ENCODE results near the gene BACH2. TPM values are rescaled to one million over a fixed set of nuclear protein-coding genes. Genes with fewer than 3 reads are reported as not detected.

Gene BACH2
- total and polyA plus RNA-seq, 2 of the 4 experiments (the other 2 are of a cell fraction): 1.3 to 1.4 TPM

GRCh38 chr6:89954721-89955148, 341.9 kb downstream of the BACH2 start:
- Histone ChIP-seq H3K4me3 (ENCODE audit: insufficient read depth, low read depth, low read length) (no peak overlapping the region), H3K23ac (ENCODE audit: low read depth, low read length) (peak overlapping the region; percentile 48; the same call in 1 of the 2 replicates), H3K9me1 (ENCODE audit: insufficient read depth, low read length) (no peaks in the 10 kb centered on the region; the same call in 1 of the 2 replicates), H2BK20ac (ENCODE audit: low read depth, low read length) (0 out of 2 replicates have a peak overlapping the region, but pooled peaks have one; percentile 40), H3K56ac (ENCODE audit: extremely low read depth, insufficient read depth, low read length) (no peak overlapping the region), H3K4me2 (ENCODE audit: low read depth, low read length) (no peak overlapping the region), H3K4ac (ENCODE audit: low read depth, low read length) (0 out of 2 replicates have a peak overlapping the region, but pooled peaks have one; percentile 21), H3K14ac (replicated peaks; ENCODE audit: low read depth, low read length) (no peak overlapping the region), H2AK5ac (ENCODE audit: low read depth, low read length) (no peak overlapping the region), H4K91ac (ENCODE audit: insufficient read depth, low read depth, low read length) (no peak overlapping the region), H4K20me1 (ENCODE audit: insufficient read depth, low read length) (no peaks in the 10 kb centered on the region), H3K9ac (ENCODE audit: low read depth, low read length) (no peak overlapping the region), H3K27me3 (ENCODE audit: control insufficient read depth, insufficient read depth, low read length) (0 out of 2 replicates have a peak, but pooled peaks cover under 1% of the 10 kb centered on the region), H3K79me1 (ENCODE audit: low read depth in 1 of 2, low read length in 2 of 2) (no peaks in the 10 kb centered on the region), H2BK5ac (ENCODE audit: low read depth, low read length, poor library complexity, severe bottlenecking) (no peak overlapping the region), H2AK9ac (replicated peaks; ENCODE audit: low read depth, low read length, poor library complexity) (no peak overlapping the region), H4K8ac (ENCODE audit: low read depth in 2 of 2, low read length in 2 of 2) (no peak overlapping the region), H2AFZ (replicated peaks; ENCODE audit: low read length, poor library complexity) (no peak overlapping the region), H3K27ac (ENCODE audit: insufficient read depth, low read length) (no peak overlapping the region), H2BK15ac (ENCODE audit: low read depth, low read length) (no peak overlapping the region; the same call in 2 of the 3 replicates), H3K9me3 (ENCODE audit: control insufficient read depth, insufficient read depth, low read length) (no peaks in the 10 kb centered on the region), H2BK120ac (ENCODE audit: low read depth, low read length) (peak overlapping the region; percentile 25; the same call in 1 of the 2 replicates), H3K4me1 (ENCODE audit: control insufficient read depth, insufficient read depth, low read length) (peaks cover 1% of the 10 kb centered on the region; the same call in 1 of the 2 replicates), H4K5ac (ENCODE audit: low read depth, low read length) (no peak overlapping the region), H3K18ac (ENCODE audit: low read depth, low read length) (no peak overlapping the region), H3K36me3 (ENCODE audit: control insufficient read depth, insufficient read depth, low read length) (no peaks in the 10 kb centered on the region)
- DNase-seq (peak; percentile 17), ATAC-seq (ENCODE audit: low read depth) (no peak)
- in situ Hi-C loops (cut with MboI; ENCODE audit: low sequenced_read_pairs) (no loop called here), intact Hi-C loops (cut with micrococcal nuclease) (no loop called here), dilution Hi-C loops (cut with HindIII; ENCODE audit: low sequenced_read_pairs, unreplicated experiment) (no loop called here)
- no CpG with 5 or more reads among the region's 1 CpG for WGBS, 2 experiments (ENCODE audit: extremely low coverage in 2 of 2, insufficient read length in 1 of 2)
- CTCF ChIA-PET: interaction anchor here (1.0 kb wide), 1 partner anchor 525 kb away, joined by 4 read pairs; no protein-coding TSS in a partner anchor
- POLR2A ChIA-PET (ENCODE audit: unreplicated experiment): no interaction called here
- TF ChIP-seq SMC3 (IDR thresholded peaks at IDR 0.05; ENCODE audit: low read depth, low read length): no peak
- TF ChIP-seq MXI1 (IDR thresholded peaks at IDR 0.05; ENCODE audit: borderline replicate concordance, low read depth, low read length): no peak
- TF ChIP-seq CTCF (conservative IDR thresholded peaks at IDR 0.05; ENCODE audit: low read depth, low read length): no peak
- TF ChIP-seq POLR2A (IDR thresholded peaks at IDR 0.05; ENCODE audit: low read depth, low read length): no peak
- no TSS peak for BruUV-seq (replicated peaks)
